Keratinocyte (primary cell): ENCODE measurements around the gene CD276.

ENCODE experiments used
- EZH2 ChIP-seq: IDR thresholded peaks from one replicate; pipeline ENCODE4 v1.6.1; 2012; ENCODE audit warnings: inconsistent platforms, mild to moderate bottlenecking, low read length, moderate library complexity
- TF ChIP-seq, protein P1 (sequence below), 3 experiments: IDR thresholded peaks in 1 of 3; conservative IDR thresholded peaks in 1 of 3; optimal IDR thresholded peaks in 1 of 3; 2 replicates in 2 of 3; 3 replicates in 1 of 3; pipeline versions ENCODE3 to v1.5.1; 2011; ENCODE audit warnings: low read length in 3 of 3, mild to moderate bottlenecking in 3 of 3, moderate library complexity in 2 of 3, control low read depth in 1 of 3, inconsistent platforms in 1 of 3; ENCODE audit not compliant: insufficient read depth in 2 of 3; ENCODE audit errors: extremely low read depth in 1 of 3

DNA sequence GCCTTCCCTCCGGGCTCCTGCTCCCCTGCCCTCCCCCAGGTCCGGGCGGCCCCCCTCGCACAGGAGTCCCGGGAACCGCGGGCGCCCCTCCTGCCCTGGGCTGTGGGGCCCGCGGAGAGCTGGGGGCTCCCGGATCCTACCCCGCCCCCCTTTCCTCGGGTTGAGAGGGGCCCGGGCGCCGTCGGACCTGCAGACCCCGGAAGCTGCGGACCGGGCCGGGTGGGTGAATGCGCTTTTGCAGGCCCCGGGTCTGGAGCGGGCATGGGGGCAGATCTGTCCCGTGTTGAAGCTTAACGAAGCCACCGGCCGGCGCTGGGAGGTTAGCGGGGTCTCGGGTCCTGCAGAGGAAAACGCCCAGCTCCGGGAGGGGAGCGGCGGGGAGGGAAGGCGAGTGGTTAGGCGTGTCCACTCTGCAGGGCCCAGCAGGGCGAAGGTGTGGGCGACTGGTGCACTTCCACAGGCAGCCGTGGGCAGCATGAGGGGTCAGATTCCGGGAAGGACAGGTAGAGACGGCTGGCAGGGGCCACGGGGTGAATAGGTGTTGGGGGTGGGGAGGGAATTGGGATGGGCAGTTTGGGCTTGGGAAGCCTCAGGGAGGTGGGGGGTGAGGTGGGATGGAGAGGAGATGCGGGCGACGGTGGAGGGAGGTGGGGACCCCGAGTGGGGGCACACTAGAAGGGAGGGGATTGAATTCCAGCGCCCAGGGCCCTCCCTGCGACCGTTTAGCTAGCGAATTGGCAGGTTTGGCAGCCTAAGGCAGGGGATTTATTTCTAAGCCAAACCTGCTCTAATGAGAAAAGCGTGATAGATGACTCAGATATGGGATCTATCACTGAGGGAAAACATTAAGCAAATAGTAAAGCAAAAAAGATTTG lies 635 bp downstream of the CD276 start:
- TF ChIP-seq, protein P1, sequence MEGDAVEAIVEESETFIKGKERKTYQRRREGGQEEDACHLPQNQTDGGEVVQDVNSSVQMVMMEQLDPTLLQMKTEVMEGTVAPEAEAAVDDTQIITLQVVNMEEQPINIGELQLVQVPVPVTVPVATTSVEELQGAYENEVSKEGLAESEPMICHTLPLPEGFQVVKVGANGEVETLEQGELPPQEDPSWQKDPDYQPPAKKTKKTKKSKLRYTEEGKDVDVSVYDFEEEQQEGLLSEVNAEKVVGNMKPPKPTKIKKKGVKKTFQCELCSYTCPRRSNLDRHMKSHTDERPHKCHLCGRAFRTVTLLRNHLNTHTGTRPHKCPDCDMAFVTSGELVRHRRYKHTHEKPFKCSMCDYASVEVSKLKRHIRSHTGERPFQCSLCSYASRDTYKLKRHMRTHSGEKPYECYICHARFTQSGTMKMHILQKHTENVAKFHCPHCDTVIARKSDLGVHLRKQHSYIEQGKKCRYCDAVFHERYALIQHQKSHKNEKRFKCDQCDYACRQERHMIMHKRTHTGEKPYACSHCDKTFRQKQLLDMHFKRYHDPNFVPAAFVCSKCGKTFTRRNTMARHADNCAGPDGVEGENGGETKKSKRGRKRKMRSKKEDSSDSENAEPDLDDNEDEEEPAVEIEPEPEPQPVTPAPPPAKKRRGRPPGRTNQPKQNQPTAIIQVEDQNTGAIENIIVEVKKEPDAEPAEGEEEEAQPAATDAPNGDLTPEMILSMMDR (optimal IDR thresholded peaks at IDR 0.05 in 1 of 3, IDR thresholded peaks at IDR 0.05 in 1 of 3, conservative IDR thresholded peaks at IDR 0.05 in 1 of 3; ENCODE audit: extremely low read depth in 1 of 3, insufficient read depth in 2 of 3, low read length in 3 of 3), result no peak
- no peak for TF ChIP-seq EZH2
